ENCODE results near the gene IKZF5. TPM values are rescaled to one million over a fixed set of nuclear protein-coding genes. Genes with fewer than 3 reads are reported as not detected.
A peak's percentile ranks its signal among the peaks of the same experiment; 100 is the strongest.

IKZF5 gene
- total RNA-seq, 1 donor, result 4.3 TPM

DNA sequence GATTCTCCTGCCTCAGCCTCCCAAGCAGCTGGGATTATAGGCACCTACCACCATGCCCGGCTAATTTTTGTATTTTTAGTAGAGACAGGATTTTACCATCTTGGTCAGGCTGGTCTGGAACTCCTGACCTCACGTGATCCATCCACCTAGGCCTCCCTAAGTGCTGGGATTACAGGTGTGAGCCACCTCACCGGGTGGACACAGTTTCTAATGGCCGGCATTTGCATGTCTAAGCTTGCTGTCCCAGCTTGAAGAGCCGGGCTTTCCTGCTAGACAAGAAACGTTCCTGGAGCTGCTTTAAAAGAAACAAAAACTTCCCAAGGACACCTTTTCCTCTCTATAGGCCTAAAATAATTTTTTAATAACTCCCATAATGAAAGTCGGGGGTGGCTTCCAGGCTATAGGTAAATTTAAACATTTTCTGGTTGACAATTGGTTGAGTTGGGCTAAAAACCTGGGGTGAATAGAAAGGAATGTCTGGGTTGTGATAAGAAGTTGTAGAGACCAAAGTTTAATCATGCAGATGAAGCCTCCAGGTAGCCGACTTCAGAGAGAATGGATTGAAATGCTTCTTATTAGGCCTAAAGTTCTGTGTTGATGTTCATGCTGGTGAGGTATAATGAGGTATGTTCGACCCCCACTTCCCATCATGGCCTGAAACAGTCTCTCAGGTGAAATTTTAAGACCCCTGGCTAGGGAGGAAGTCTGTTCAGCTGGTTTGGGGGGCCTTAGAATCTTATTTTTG, 9.0 kb upstream of the IKZF5 start:
- DNase-seq (ENCODE audit: low read depth), result no peak
- H3K4me3 ChIP-seq (ENCODE audit: low read depth, low read length), result no peak overlapping the region
- TF ChIP-seq, protein P1, sequence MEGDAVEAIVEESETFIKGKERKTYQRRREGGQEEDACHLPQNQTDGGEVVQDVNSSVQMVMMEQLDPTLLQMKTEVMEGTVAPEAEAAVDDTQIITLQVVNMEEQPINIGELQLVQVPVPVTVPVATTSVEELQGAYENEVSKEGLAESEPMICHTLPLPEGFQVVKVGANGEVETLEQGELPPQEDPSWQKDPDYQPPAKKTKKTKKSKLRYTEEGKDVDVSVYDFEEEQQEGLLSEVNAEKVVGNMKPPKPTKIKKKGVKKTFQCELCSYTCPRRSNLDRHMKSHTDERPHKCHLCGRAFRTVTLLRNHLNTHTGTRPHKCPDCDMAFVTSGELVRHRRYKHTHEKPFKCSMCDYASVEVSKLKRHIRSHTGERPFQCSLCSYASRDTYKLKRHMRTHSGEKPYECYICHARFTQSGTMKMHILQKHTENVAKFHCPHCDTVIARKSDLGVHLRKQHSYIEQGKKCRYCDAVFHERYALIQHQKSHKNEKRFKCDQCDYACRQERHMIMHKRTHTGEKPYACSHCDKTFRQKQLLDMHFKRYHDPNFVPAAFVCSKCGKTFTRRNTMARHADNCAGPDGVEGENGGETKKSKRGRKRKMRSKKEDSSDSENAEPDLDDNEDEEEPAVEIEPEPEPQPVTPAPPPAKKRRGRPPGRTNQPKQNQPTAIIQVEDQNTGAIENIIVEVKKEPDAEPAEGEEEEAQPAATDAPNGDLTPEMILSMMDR (IDR thresholded peaks at IDR 0.05; ENCODE audit: insufficient read depth, low read depth, low read length), result no peak

- no peak overlapping the region for H3K4me3 ChIP-seq (ENCODE audit: low read depth, low read length)
- TF ChIP-seq, protein P1 (IDR thresholded peaks at IDR 0.05; ENCODE audit: insufficient read depth, low read depth, low read length), result no peak
- DNase-seq (ENCODE audit: low read depth), result no peak
These were observed 7.6 kb upstream of the IKZF5 start for GRCh38 chr10:123016228-123016627.

DNA sequence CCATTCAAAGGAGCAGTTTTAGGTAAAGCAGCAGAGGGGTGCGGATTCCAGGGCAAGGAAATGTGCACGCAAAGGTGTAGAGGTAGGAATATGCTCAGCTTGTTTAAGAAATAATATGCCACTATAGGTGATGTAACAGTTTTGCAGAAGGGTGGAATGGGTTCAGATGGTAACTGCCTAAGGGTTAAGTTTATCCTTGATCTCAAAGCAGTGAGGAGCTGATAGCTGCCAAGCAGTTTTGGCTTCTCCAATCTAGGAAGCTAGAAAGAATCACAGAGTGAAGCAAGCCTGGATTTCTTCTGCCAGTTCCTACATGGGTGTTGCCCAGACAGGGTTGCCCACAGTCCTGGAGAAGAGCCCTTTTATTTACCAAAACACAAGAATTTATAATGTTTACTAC, 6.2 kb upstream of the IKZF5 start:
- H3K4me3 ChIP-seq (ENCODE audit: low read depth, low read length), result no peak overlapping the region
- no peak for DNase-seq (ENCODE audit: low read depth)
- TF ChIP-seq, protein P1 (IDR thresholded peaks at IDR 0.05; ENCODE audit: insufficient read depth, low read depth, low read length), result no peak

GRCh38 chr10:123013456-123014419, 5.1 kb upstream of the IKZF5 start:
- H3K4me3 ChIP-seq (ENCODE audit: low read depth, low read length), result no peak overlapping the region
- DNase-seq (ENCODE audit: low read depth), result no peak
- TF ChIP-seq, protein P1 (IDR thresholded peaks at IDR 0.05; ENCODE audit: insufficient read depth, low read depth, low read length), result no peak

DNA sequence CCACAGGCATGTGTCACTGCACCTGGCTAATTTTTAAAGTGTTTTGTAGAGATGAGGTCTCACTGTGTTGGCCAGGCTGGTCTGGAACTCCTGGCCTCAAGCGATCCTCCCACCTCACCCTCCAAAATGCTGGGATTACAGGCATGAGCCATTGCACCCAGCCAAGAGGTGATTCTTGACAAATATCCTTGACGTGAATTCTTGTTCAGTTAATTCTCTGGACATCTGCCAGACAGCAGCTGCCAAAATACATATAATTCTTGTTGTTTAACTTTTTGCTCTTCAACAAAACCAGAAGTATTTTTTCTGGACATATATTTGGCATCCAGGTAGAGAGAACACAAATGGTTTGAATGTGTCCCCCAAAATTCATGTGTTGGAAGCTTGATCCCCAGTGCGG, 3.4 kb upstream of the IKZF5 start:
- DNase-seq (ENCODE audit: low read depth), result no peak
- H3K4me3 ChIP-seq (ENCODE audit: low read depth, low read length), result no peak overlapping the region
- TF ChIP-seq, protein P1 (IDR thresholded peaks at IDR 0.05; ENCODE audit: insufficient read depth, low read depth, low read length), result no peak

DNA sequence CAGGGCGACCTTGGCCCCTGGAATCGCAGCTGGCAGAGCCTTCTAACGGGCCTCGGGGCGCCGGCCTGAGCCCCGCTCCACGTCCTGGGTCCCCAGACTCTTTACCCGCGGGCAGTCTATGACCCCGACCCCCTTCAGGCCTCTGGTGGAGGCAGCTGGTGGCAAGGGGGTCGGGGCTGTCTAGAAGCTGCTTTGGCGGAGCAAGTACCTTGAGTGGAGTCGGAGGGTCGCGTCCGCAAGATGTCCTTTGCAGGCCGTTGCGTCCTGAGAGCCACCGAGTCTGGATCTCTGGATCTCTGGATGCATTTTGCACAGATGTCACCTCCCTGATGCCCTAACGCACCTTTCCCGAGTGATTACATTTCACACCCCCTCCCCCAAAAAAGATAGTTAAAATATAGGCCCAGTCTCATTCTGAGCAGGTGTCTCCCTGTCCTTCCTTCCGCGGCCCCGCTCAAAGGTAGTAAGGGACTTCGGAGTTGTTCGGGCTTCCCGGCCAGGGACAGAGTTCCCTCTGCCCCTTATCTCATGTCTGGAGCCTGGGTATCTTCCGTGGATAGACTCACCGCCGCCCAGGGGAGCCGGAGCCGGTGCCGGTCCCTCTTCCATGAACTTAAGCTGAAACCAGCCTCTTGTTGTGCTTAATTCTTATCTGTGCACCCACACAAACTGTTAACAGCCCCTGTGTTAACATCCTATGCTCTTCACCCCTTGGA, 668 bp upstream of the IKZF5 start:
- TF ChIP-seq, protein P1 (IDR thresholded peaks at IDR 0.05; ENCODE audit: insufficient read depth, low read depth, low read length), result no peak
- peak overlapping the region; percentile 97 for H3K4me3 ChIP-seq (ENCODE audit: low read depth, low read length)
- DNase-seq (ENCODE audit: low read depth), result no peak

All from fibroblast of villous mesenchyme (primary cell).